Parathyroid adenoma (tissue), 2 donors: ENCODE results near the gene BCL11B.

Source experiments
- H2AFZ ChIP-seq: fragments of 300-600 bp; sonication (generic); one replicate; pipeline ENCODE4 v1.7.0; 2017; ENCODE audit warnings: antibody characterized with exemption, mild to moderate bottlenecking
- H3K27ac ChIP-seq: fragments of 300-600 bp; sonication (generic); one replicate; pipeline ENCODE4 v1.7.0; 2017
- H3K27me3 ChIP-seq: fragments of 300-600 bp; sonication (generic); one replicate; pipeline ENCODE4 v1.7.0; 2017; ENCODE audit warnings: low read length; ENCODE audit not compliant: control insufficient read depth, insufficient read depth
- H3K36me3 ChIP-seq: fragments of 300-600 bp; sonication (generic); one replicate; pipeline ENCODE4 v1.7.0; 2017; ENCODE audit warnings: low read length; ENCODE audit not compliant: control insufficient read depth, insufficient read depth
- H3K4me1 ChIP-seq: fragments of 300-600 bp; sonication (generic); one replicate; pipeline ENCODE4 v1.7.0; 2017; ENCODE audit warnings: control low read depth
- H3K4me2 ChIP-seq: fragments of 300-600 bp; sonication (generic); one replicate; pipeline ENCODE4 v1.7.0; 2017; ENCODE audit warnings: low read length
- H3K4me3 ChIP-seq: fragments of 300-600 bp; sonication (generic); one replicate; pipeline ENCODE4 v1.7.0; 2017; ENCODE audit warnings: low read depth, low read length
- H3K79me2 ChIP-seq: fragments of 300-600 bp; sonication (generic); one replicate; pipeline ENCODE4 v1.7.0; 2017; ENCODE audit warnings: control low read depth
- H3K9ac ChIP-seq: fragments of 300-600 bp; sonication (generic); one replicate; pipeline ENCODE4 v1.7.0; 2017; ENCODE audit warnings: mild to moderate bottlenecking
- H3K9me3 ChIP-seq: fragments of 300-600 bp; sonication (generic); one replicate; pipeline ENCODE4 v1.7.0; 2017; ENCODE audit warnings: low read length; ENCODE audit not compliant: control insufficient read depth
- TF ChIP-seq, protein P1 (sequence below): fragments of 300-600 bp; sonication (generic); IDR thresholded peaks from one replicate; pipeline ENCODE4 v1.7.0; 2017; ENCODE audit warnings: antibody characterized with exemption, mild to moderate bottlenecking
- donor health status: primary hyperparathyroidism.

The BCL11B gene

DNA sequence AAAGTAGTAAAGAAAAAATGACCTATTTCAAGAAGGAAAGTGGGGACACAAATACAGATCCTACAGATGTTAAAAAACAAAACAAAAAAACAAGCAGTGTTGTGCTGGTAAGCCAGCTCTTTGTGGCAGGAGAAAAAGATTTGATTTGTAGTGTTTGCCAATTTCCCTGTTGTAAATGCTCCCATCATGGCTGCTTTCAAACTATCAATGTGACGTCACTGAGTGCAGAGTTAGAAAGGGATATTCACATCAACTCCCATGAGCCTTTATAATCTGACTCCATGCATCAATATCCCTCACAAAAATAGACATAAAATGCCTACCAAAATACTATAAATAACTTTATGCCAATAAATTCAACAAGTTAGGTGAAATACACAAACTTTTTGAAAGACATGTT lies 32.2 kb upstream of the BCL11B start:
- no peaks in the 10 kb centered on the region for H3K27me3 ChIP-seq
- TF ChIP-seq, protein P1, sequence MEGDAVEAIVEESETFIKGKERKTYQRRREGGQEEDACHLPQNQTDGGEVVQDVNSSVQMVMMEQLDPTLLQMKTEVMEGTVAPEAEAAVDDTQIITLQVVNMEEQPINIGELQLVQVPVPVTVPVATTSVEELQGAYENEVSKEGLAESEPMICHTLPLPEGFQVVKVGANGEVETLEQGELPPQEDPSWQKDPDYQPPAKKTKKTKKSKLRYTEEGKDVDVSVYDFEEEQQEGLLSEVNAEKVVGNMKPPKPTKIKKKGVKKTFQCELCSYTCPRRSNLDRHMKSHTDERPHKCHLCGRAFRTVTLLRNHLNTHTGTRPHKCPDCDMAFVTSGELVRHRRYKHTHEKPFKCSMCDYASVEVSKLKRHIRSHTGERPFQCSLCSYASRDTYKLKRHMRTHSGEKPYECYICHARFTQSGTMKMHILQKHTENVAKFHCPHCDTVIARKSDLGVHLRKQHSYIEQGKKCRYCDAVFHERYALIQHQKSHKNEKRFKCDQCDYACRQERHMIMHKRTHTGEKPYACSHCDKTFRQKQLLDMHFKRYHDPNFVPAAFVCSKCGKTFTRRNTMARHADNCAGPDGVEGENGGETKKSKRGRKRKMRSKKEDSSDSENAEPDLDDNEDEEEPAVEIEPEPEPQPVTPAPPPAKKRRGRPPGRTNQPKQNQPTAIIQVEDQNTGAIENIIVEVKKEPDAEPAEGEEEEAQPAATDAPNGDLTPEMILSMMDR: no peak
- no peak overlapping the region for H3K4me3 ChIP-seq
- no peak overlapping the region for H2AFZ ChIP-seq
- no peaks in the 10 kb centered on the region for H3K36me3 ChIP-seq
- H3K9me3 ChIP-seq: no peaks in the 10 kb centered on the region
- no peaks in the 10 kb centered on the region for H3K79me2 ChIP-seq
- no peak overlapping the region for H3K4me2 ChIP-seq
- H3K9ac ChIP-seq: no peak overlapping the region
- H3K27ac ChIP-seq: no peak overlapping the region
- no peaks in the 10 kb centered on the region for H3K4me1 ChIP-seq

DNA sequence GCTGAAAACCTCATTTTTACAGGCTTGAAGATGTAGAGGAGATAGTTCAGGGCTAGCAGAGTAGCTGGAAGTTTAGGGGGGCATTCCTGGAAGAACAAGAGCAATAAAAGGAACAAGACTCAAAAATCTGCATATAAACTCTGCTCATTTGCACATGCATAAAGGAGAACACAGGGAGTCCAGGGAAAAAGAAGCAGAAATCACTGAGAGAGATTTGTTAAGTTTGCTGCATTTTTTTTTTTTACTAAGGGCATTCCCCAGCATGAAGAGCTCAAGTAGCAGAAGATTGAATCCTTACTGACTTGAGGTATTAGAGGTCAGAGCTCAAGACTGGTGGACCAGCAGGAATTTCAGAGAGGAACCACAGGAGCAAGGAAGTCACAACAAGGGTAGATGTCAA lies 28.2 kb upstream of the BCL11B start:
- H2AFZ ChIP-seq: no peak overlapping the region
- H3K27me3 ChIP-seq: no peaks in the 10 kb centered on the region
- H3K4me2 ChIP-seq: no peak overlapping the region
- H3K9me3 ChIP-seq: no peaks in the 10 kb centered on the region
- no peaks in the 10 kb centered on the region for H3K4me1 ChIP-seq
- no peak overlapping the region for H3K27ac ChIP-seq
- H3K36me3 ChIP-seq: no peaks in the 10 kb centered on the region
- H3K4me3 ChIP-seq: no peak overlapping the region
- no peaks in the 10 kb centered on the region for H3K79me2 ChIP-seq
- TF ChIP-seq, protein P1: no peak
- no peak overlapping the region for H3K9ac ChIP-seq

DNA sequence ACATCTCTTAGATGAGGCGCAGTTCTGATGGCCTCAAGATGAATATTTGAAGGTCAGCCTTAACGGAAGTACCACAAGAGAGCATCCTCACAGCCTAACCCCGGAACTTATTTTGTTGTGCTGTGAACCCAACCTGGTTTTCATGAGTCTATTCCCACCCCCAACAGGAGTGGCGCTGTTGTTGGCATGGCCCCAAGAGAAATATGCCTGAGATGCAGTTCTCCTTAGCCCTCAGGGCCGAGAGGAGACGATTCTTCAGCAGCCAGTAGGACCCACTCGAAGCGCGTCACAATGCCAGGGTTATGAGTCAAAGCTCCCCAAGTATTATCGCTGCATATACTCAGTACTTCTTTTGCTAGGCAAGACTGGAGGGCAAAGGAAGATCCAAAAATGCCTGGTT lies 24.5 kb upstream of the BCL11B start:
- Histone ChIP-seq H3K9me3 (no peaks in the 10 kb centered on the region), H2AFZ (no peak overlapping the region), H3K4me1 (no peaks in the 10 kb centered on the region), H3K36me3 (no peaks in the 10 kb centered on the region), H3K27ac (no peak overlapping the region), H3K79me2 (no peaks in the 10 kb centered on the region), H3K9ac (no peak overlapping the region), H3K4me3 (no peak overlapping the region), H3K4me2 (no peak overlapping the region), H3K27me3 (no peaks in the 10 kb centered on the region)
- TF ChIP-seq, protein P1: no peak

GRCh38 chr14:99289394-99290189 lies 17.6 kb upstream of the BCL11B start:
- no peak overlapping the region for H2AFZ ChIP-seq

More at GRCh38 chr14:99289394-99290189, 17.6 kb upstream of the BCL11B start:
- Histone ChIP-seq H3K4me2 (no peak overlapping the region), H3K9me3 (no peaks in the 10 kb centered on the region), H3K79me2 (no peaks in the 10 kb centered on the region), H3K36me3 (no peaks in the 10 kb centered on the region), H3K4me1 (no peaks in the 10 kb centered on the region), H3K27me3 (no peaks in the 10 kb centered on the region), H3K27ac (no peak overlapping the region), H3K9ac (no peak overlapping the region), H3K4me3 (no peak overlapping the region)
- TF ChIP-seq, protein P1: no peak
